ENCODE data around the gene SNED1.

SNED1 gene

GRCh38 chr2:240954436-240955305 is 43.7 kb upstream of the SNED1 start:
- no peak overlapping the region for H3K27ac ChIP-seq (ENCODE audit: low read depth, low read length)
- H3K9me3 ChIP-seq (ENCODE audit: control insufficient read depth, insufficient read depth, low read length) = no peaks in the 10 kb centered on the region
- H3K36me3 ChIP-seq (ENCODE audit: control insufficient read depth, low read length) = no peaks in the 10 kb centered on the region
- no peaks in the 10 kb centered on the region for H3K79me2 ChIP-seq (ENCODE audit: control insufficient read depth, low read length)
- TF ChIP-seq EZH2phosphoT487 (IDR thresholded peaks at IDR 0.05; ENCODE audit: borderline replicate concordance, low read length) = no peak
- TF ChIP-seq, protein P1, sequence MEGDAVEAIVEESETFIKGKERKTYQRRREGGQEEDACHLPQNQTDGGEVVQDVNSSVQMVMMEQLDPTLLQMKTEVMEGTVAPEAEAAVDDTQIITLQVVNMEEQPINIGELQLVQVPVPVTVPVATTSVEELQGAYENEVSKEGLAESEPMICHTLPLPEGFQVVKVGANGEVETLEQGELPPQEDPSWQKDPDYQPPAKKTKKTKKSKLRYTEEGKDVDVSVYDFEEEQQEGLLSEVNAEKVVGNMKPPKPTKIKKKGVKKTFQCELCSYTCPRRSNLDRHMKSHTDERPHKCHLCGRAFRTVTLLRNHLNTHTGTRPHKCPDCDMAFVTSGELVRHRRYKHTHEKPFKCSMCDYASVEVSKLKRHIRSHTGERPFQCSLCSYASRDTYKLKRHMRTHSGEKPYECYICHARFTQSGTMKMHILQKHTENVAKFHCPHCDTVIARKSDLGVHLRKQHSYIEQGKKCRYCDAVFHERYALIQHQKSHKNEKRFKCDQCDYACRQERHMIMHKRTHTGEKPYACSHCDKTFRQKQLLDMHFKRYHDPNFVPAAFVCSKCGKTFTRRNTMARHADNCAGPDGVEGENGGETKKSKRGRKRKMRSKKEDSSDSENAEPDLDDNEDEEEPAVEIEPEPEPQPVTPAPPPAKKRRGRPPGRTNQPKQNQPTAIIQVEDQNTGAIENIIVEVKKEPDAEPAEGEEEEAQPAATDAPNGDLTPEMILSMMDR (IDR thresholded peaks at IDR 0.05; ENCODE audit: low read depth, low read length, poor library complexity, severe bottlenecking) = no peak
- no peak overlapping the region for H3K4me2 ChIP-seq (ENCODE audit: low read length)
- no peaks in the 10 kb centered on the region for H3K4me1 ChIP-seq (ENCODE audit: control insufficient read depth, low read length)
- no peaks in the 10 kb centered on the region for H3K27me3 ChIP-seq (ENCODE audit: control insufficient read depth, low read length)
- no peaks in the 10 kb centered on the region for H3K9me2 ChIP-seq (replicated peaks; ENCODE audit: control insufficient read depth, low read length)
- H4K20me1 ChIP-seq (ENCODE audit: control insufficient read depth, insufficient read depth, low read depth, low read length) = no peaks in the 10 kb centered on the region
- no peak overlapping the region for H3K4me3 ChIP-seq (ENCODE audit: low read length)
- no peaks in the 10 kb centered on the region for H3F3A ChIP-seq (ENCODE audit: control insufficient read depth, insufficient read depth)

- Histone ChIP-seq H3K27ac (ENCODE audit: low read depth, low read length) (no peak overlapping the region), H3K27me3 (ENCODE audit: control insufficient read depth, low read length) (no peaks in the 10 kb centered on the region)
Observed at GRCh38 chr2:240955306-240956170, 42.9 kb upstream of the SNED1 start.

DNA sequence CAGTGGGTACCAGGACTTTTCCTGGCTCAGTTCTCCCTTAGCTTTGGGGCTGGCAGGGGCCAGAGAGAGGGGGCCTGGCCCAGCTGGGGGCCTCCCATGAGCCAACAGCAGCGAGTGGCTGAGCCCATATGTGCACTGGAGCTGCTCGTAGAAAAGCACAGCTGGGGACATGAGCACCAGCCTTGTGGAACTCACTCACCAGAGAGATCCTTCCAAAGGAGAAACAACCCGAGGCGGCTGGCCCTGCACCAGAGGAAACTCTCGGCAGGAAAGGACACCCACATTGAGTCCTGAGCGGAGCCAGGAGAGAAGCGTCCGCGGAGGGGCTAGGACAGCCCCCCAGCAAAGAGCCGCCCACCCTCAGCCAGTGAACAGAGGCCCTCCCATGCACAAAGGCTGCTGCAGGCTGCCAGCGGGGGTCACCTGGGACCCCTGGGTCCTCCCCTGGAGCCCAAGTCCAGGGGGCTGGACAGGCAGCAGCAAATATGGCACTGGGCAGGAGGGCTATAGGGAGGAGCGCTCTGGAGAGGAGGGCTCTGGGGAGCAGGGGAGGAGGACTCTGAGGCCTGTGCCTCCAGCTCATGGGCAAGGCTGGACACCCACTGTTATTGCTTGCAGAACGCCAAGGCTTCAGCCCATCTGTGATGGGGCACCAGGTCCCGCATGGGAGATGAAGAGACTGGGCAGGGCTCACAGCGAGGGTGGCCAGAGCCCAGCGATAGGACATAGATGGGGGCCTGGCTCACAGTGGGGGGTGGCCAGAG is 42.1 kb upstream of the SNED1 start:
- Histone ChIP-seq H3K4me3 (ENCODE audit: low read length) (no peak overlapping the region), H4K20me1 (ENCODE audit: control insufficient read depth, insufficient read depth, low read depth, low read length) (no peaks in the 10 kb centered on the region), H3K27me3 (ENCODE audit: control insufficient read depth, low read length) (no peaks in the 10 kb centered on the region), H3K27ac (ENCODE audit: low read depth, low read length) (no peak overlapping the region), H3K4me1 (ENCODE audit: control insufficient read depth, low read length) (no peaks in the 10 kb centered on the region), H3K9me3 (ENCODE audit: control insufficient read depth, insufficient read depth, low read length) (no peaks in the 10 kb centered on the region), H3K79me2 (ENCODE audit: control insufficient read depth, low read length) (no peaks in the 10 kb centered on the region), H3K36me3 (ENCODE audit: control insufficient read depth, low read length) (no peaks in the 10 kb centered on the region), H3K4me2 (ENCODE audit: low read length) (no peak overlapping the region), H3F3A (ENCODE audit: control insufficient read depth, insufficient read depth) (no peaks in the 10 kb centered on the region), H3K9me2 (replicated peaks; ENCODE audit: control insufficient read depth, low read length) (no peaks in the 10 kb centered on the region)
- TF ChIP-seq, protein P1 (IDR thresholded peaks at IDR 0.05; ENCODE audit: low read depth, low read length, poor library complexity, severe bottlenecking) = no peak
- TF ChIP-seq EZH2phosphoT487 (IDR thresholded peaks at IDR 0.05; ENCODE audit: borderline replicate concordance, low read length) = no peak

More at GRCh38 chr2:240955306-240956170, 42.9 kb upstream of the SNED1 start:
- no peaks in the 10 kb centered on the region for H3K79me2 ChIP-seq (ENCODE audit: control insufficient read depth, low read length)
- H3K9me3 ChIP-seq (ENCODE audit: control insufficient read depth, insufficient read depth, low read length) = no peaks in the 10 kb centered on the region
- TF ChIP-seq, protein P1 (IDR thresholded peaks at IDR 0.05; ENCODE audit: low read depth, low read length, poor library complexity, severe bottlenecking) = no peak
- no peak for TF ChIP-seq EZH2phosphoT487 (IDR thresholded peaks at IDR 0.05; ENCODE audit: borderline replicate concordance, low read length)
- H3F3A ChIP-seq (ENCODE audit: control insufficient read depth, insufficient read depth) = no peaks in the 10 kb centered on the region
- H3K9me2 ChIP-seq (replicated peaks; ENCODE audit: control insufficient read depth, low read length) = no peaks in the 10 kb centered on the region
- H3K4me3 ChIP-seq (ENCODE audit: low read length) = no peak overlapping the region
- no peak overlapping the region for H3K4me2 ChIP-seq (ENCODE audit: low read length)
- no peaks in the 10 kb centered on the region for H3K36me3 ChIP-seq (ENCODE audit: control insufficient read depth, low read length)
- H3K4me1 ChIP-seq (ENCODE audit: control insufficient read depth, low read length) = no peaks in the 10 kb centered on the region
- H4K20me1 ChIP-seq (ENCODE audit: control insufficient read depth, insufficient read depth, low read depth, low read length) = no peaks in the 10 kb centered on the region

All from DOHH2 (cell line).